Effector CD4-positive, alpha-beta T cell (primary cell): ENCODE measurements around the gene FCAR.
"Not testable (repeated sequence)": the region's sequence is repeated elsewhere in the genome, so short reads cannot be mapped to it uniquely, and the experiment has no call there.

ENCODE experiments used
- DNase-seq: peaks from one replicate; pipeline ENCODE4 v3.0.0-alpha.2; 2020

Gene FCAR

DNA sequence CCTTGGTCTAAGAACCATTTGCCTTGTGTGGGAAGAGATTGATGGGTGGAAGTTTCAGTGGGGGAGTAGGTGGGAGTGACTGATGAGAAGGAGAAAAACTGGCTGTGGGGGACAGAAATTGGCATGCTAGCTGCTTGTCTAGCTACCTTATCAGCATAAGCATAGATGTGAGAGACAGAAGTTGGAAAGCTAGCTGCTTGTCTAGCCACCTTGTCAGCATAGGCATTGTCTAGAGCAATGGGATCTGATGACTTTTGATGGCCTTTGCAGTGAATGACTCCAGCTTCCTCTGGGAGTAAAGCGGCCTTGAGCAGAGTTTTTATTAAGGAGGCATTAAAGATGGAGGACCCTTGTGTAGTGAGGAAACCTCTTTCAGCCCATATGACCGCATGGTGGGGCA, 22.0 kb downstream of the FCAR start:
- DNase-seq: no peak

DNA sequence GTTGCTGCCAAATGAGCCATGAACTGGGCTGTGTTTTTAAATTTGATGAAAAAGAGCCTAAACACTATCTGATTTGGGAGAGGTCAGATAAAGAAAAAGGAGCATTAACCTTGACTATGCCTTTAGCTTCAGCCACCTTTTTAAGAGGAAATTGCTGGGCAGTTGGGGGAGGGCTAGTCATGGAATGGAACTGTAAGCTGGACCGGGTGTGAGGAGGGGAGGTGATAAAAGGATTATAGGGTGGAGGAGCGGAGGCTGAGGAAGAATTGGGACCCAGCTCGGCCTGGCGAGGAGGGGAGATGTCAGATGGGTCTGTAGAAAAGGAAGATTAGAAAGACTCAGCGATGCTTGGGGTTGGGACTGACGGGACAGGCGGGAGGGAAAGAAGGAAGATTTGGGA, 24.6 kb downstream of the FCAR start:
- DNase-seq: not testable (repeated sequence)

DNA sequence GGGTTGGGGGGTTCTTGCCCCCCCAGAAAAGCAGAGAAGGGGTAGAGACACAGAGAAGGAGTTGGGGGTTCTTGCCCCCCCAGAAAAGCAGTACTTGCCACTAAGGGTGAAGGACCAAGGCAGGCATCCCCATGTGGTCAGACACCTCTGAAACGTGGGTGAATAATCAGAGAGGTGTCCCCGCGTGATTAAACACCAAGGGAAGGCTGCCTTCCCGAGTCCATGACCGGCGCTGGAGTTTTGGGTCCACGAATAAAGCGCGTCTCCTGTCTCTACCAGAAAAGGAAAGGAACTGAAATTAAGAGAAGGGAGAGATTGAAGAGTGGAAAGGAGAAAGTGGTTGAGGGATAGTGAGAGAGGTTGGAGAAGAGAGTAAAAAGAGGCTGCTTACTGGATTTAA, 25.6 kb downstream of the FCAR start:
- not testable (repeated sequence) for DNase-seq

- DNase-seq: not testable (repeated sequence)
Observed at GRCh38 chr19:54901153-54901552, 27.1 kb downstream of the FCAR start.

- no peak for DNase-seq
Observed at GRCh38 chr19:54902061-54902460, 28.0 kb downstream of the FCAR start.

DNA sequence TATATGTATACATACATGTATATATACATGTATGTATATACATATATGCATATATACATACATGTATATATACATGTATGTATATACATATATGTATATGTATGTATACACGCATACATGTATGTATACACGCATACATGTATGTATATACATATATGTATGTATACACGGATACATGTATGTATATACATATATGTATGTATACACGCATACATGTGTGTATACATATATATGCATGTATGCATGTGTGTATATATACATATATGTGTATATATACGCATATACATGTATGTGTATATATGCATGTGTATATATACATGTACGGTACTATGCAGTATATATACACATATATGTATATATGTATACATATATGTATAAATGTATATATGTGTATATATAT, 29.3 kb downstream of the FCAR start:
- DNase-seq: no peak

DNA sequence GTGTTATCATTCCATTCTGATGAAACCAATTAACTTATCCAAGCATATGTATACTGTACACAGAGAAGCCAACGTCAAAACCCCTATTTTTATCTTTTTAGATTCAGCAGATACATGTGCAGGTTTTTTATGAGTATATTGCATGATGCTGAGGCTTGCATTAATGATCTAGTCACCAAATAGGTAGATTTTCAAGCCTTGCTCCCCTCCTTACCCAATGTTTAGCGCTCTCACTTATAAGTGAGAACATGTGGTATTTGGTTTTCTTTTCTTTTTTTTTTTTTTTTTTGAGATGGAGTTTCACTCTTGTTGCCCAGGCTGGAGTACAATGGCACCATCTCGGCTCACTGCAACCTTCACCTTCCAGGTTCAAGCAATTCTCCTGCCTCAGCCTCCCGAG, 30.2 kb downstream of the FCAR start:
- not testable (repeated sequence) for DNase-seq

DNA sequence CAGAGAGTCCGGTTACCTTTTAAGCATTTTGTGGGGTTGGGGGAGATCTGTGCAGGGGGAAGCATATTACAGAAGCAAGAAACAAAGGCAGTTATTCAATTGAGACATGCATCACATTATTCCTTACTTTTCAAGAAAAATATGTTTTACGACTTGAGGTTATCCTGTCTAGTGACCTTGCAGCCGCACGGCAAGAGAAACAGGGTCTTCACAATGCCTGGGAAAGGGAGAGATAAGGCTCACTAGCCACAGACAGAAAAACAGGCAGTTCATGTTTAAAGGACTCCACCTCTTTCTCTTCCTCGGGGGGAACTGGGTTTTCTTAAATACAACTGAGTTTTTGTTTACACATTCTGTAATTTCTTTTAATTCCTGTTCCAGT, 31.4 kb downstream of the FCAR start:
- DNase-seq: no peak

DNA sequence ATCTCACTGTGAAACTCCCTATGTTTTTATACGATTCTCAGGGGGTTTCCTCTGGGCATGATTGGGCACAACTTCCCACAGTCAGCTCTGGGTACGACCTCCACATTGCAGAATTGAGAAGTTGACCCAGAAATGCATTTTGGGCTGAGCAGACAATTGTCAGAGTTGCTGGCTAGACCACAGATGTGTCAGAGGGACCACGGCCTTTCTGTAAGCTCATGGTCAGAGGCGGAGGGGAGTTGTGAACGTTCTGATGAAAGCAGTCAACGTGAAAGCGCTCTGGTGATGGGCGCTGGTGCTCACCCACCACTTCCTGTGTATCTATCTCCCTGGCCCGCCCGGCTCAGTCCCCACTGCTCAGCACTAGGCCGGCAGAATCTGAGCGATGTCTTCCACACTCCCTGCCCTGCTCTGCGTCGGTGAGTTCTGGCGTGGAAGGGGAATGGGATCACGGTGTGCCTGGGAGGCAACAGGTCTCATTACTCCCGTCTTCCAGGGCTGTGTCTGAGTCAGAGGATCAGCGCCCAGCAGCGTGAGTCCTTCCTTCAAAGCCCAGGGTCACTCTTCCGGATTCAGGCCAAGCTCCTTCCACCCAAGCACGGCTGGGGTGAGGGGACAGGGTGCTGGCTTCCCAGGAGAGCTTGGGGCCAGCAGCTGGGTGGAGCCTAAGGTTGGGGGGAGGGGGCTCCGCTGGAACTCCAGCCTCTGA, 31.9 kb downstream of the FCAR start, which contains the start of gene NCR1:
Gene NCR1, plus strand, starts transcription at position 346 of the 709 bp plus-strand sequence. Its CDS starts 40 bp downstream, at position 386.
- DNase-seq: no peak

GRCh38 chr19:54906819-54907218, 32.8 kb downstream of the FCAR start:
- DNase-seq: no peak

DNA sequence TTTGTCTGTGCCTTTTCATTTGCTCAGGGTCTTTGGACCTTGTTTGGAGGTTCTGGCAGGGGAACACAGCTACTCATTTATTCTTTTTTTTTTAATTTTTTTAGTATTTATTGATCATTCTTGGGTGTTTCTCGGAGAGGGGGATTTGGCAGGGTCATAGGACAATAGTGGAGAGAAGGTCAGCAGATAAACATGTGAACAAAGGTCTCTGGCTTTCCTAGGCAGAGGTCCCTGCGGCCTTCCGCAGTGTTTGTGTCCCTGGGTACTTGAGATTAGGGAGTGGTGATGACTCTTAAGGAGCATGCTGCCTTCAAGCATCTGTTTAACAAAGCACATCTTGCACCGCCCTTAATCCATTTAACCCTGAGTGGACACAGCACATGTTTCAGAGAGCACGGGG, 33.9 kb downstream of the FCAR start:
- DNase-seq: not testable (repeated sequence)

- no peak for DNase-seq
Observed at GRCh38 chr19:54916822-54917221, 42.8 kb downstream of the FCAR start.

GRCh38 chr19:54918499-54918898, 44.5 kb downstream of the FCAR start:
- no peak for DNase-seq

DNA sequence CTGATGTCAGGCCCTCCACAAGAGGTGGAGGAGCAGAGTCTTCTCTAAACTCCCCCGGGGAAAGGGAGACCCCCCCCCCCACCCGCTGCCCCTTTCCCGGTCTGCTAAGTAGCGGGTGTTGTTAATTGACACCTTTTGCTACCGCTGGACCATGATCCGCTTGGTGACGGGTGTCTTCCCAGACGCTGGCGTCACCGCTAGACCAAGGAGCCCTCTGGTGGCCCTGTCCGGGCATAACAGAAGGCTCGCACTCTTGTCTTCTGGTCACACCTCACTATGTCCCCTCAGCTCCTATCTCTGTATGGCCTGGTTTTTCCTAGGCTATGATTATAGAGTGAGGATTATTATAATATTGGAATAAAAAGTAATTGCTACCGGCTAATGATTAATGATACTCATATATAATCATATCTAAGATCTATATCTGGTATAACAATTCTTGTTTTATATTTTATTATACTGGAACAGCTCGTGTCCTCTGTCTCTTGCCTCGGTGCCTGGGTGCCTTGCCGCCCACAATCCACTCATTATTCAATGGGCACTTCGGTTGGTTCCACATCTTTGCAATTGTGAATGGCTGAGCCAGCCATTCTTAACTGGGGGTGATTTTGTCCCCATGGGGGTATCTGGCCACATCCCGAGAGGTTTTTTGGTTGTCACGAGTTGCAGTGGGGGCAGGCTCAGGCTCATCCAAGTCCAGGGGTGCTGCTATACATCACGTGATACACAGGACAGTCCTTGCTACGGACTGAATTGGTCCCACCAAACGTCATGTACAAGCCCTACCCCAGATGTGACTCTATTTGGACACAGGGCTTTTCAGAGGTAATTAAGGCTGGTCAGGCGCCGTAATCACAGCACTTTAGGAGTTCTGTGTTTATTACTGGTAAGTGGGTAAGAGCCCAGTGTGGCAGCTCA, 45.9 kb downstream of the FCAR start:
- DNase-seq: not testable (repeated sequence)

DNA sequence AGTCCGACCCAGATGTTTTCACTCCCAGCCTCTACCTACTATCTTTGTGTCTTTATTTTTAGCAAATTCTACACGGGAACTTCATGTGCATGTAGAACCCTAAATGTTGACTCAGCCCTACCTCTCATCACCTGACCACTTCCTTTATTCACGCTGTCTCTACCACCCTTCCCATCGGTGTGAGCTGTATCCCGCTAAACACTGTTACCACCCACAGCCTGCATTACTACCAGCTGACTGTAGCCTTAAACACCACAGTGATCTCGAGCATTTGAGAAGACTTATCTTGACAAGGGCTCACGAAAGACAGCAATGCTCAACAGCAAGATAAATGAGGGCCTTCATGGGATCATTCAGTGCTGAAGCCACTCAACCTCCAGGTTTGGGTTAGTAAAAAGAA, 47.0 kb downstream of the FCAR start:
- DNase-seq: no peak

- no peak for DNase-seq
Observed at GRCh38 chr19:54923276-54923675, 49.2 kb downstream of the FCAR start.

GRCh38 chr19:54928299-54928698, 54.3 kb downstream of the FCAR start:
- DNase-seq: no peak

GRCh38 chr19:54937926-54938325, 63.9 kb downstream of the FCAR start:
- DNase-seq: no peak

DNA sequence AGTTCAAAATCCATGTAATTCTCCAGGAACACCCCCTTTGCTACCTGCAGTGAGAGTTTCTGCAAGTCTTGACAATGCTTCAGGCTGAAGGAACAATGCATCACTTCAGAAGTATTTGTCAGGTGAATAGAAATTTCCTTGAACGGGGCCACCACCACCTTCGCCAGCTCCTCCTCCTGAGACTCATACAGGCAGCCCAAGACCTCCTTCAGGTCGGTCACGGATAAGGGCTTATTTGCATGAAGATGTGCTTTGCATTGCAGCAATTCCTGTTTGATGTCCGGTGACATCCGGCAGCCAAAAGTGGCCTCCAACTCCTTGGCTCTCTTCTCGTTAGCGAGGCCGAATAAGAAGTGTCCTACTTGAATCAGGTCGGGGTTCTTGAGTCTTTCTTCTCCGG, 64.9 kb downstream of the FCAR start:
- no peak for DNase-seq

DNA sequence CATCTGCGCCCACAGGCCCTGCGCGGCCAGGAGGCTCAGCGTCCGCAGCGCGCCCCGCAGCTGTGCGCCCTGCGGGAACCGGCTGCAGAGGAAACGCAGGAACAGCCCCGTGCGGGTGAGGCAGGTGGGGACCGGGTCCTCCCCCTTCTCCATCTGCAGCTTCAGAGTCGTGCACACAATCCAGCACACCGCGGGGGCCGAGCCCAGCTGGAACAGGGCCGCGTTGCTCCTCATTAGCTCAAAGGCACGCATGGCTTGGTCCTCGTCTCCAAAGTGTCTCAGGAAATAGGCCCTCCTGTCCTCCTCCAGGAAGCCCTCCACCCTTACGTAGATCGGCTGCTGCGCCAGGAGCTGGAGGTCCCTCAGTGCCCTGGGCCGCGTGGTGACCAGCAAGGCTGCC, 65.5 kb downstream of the FCAR start:
- DNase-seq: not testable (repeated sequence)
